Upper lobe of left lung (tissue), 6 donors: ENCODE data around the gene TRIM27. TPM values are rescaled to one million over a fixed set of nuclear protein-coding genes. Genes with fewer than 3 reads are reported as not detected.

Experiments used
- ATAC-seq, 2 donors: fragments of 200-7000 bp; cut with Tn5 transposase; one replicate each; pipeline ENCODE4 v1.9.1; 2022; ENCODE audit warnings: mild to moderate bottlenecking in 2 of 2, moderate library complexity in 2 of 2; ENCODE audit not compliant: low FRiP score in 2 of 2
- DNase-seq, 2 donors: peaks; one replicate each; pipeline ENCODE4 v3.0.0-alpha.2; 2019 to 2020
- H3K27ac ChIP-seq, 4 donors: fragments of 200-600 bp; sonication (generic); one replicate each; pipeline ENCODE4 v1.5.1; 2016 to 2019
- H3K27me3 ChIP-seq, 4 donors: fragments of 200-600 bp; sonication (generic); one replicate each; pipeline ENCODE4 v1.5.1; 2017 to 2019
- H3K36me3 ChIP-seq, 4 donors: fragments of 200-600 bp; sonication (generic); one replicate each; pipeline ENCODE4 v1.5.1; 2016 to 2019
- H3K4me1 ChIP-seq, 4 donors: fragments of 200-600 bp; sonication (generic); one replicate each; pipeline ENCODE4 v1.5.1; 2018 to 2019
- H3K4me3 ChIP-seq, 4 donors: fragments of 200-600 bp; sonication (generic); one replicate each; pipeline ENCODE4 v1.5.1; 2017 to 2019; ENCODE audit warnings: mild to moderate bottlenecking in 2 of 4, moderate library complexity in 1 of 4
- H3K9me3 ChIP-seq, 4 donors: fragments of 200-600 bp; sonication (generic); one replicate each; pipeline ENCODE4 v1.5.1; 2018 to 2019
- CTCF ChIP-seq, 6 experiments: fragments of 450-650 bp in 4 of 6; fragments of 200-600 bp in 2 of 6; sonication (generic) in 2 of 6; IDR thresholded peaks; one replicate each; pipeline ENCODE4 v1.5.1; 2016 to 2019; ENCODE audit warnings: antibody characterized with exemption in 6 of 6
- EP300 ChIP-seq, 4 donors: sonication (generic); formaldehyde crosslinking; IDR thresholded peaks; one replicate each; pipeline ENCODE4 v1.5.1; 2017; ENCODE audit warnings: antibody characterized with exemption in 4 of 4, control low read depth in 2 of 4
- POLR2A ChIP-seq, 4 donors: fragments of 450-650 bp; IDR thresholded peaks; one replicate each; pipeline ENCODE4 v1.5.1; 2016 to 2017; ENCODE audit warnings: antibody characterized with exemption in 4 of 4, mild to moderate bottlenecking in 2 of 4
- POLR2AphosphoS5 ChIP-seq, 2 donors: sonication (generic); formaldehyde crosslinking; IDR thresholded peaks; one replicate each; pipeline ENCODE4 v1.5.1; 2017; ENCODE audit warnings: antibody characterized with exemption in 2 of 2
- WGBS, 2 donors: methylation state at CpG; one replicate each; pipeline ENCODE4 v1.1.5; 2017 to 2018; 5-methylcytosine and 5-hydroxymethylcytosine counted together
- total RNA-seq, 6 donors: library from RNA; depleted of rRNA in 4 of 6; stranded (reverse); fragments of >200 nt in 4 of 6; gene quantifications; one replicate each; pipeline versions ENCODE4 v1.1.0 to v1.2.1, GENCODE V29; 2016 to 2021
- donor health status: DM: no; HTN: no; CAD: no; lungs with moderate emphysema.
- donor health status: DM: no; HTN: yes; CAD: no; lungs with severe emphysema.

TRIM27 gene
- total RNA-seq, 6 donors from 2014 or later = 45.8 to 90.1 (median 55.5) TPM

DNA sequence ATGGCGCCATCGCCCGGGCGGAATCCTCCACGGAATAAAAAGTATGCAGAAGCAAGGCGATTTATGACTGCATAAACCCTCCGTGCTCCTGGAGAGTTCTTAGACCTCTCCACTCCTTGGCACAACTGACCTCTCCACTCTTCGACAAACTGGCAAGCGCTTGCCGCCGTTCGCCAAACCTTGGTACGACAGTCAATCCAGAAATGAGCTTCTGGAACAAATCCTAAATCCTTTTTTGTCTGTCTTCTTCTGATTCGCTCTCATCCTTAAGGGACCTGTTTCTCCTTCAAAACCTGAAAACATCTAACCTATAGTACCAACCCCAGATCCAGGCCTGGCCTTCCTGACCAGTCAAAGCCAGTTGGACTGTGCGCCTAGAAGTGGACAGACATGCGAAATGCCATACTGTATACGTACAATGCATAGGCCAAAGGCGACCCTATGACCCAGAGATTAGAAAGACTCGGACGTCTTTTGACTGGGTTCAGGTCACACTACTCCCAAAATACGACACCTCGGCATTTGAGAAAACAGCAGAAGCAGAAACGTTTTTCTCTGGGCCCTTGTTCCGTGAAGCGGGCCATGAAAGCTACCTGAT, 59.4 kb downstream of the TRIM27 start:
- peak overlapping the region; percentile 14 to 70 (median 56) for H3K27ac ChIP-seq

GRCh38 chr6:28863604-28864325, 60.0 kb downstream of the TRIM27 start:
- Histone ChIP-seq H3K27me3 (no peaks in the 10 kb centered on the region), H3K9me3 (no peaks in the 10 kb centered on the region), H3K27ac (peak overlapping the region; percentile 14 to 70 (median 56)), H3K4me3 (peak overlapping the region; percentile 50 to 76 (median 64)), H3K36me3 (no peaks in the 10 kb centered on the region), H3K4me1 (peaks cover 11 to 18% (median 12%) of the 10 kb centered on the region in 4 donors)
- WGBS, 2 donors = 1% methylated on average over 39 to 47 of the region's 47 CpGs
- ATAC-seq (peak; percentile 82 to 85), DNase-seq (peak; percentile 62 to 81)
- TF ChIP-seq CTCF (IDR thresholded peaks at IDR 0.05) (no peak), POLR2AphosphoS5 (IDR thresholded peaks at IDR 0.05) (peak in 1 of 2 donors; percentile 56), POLR2A (IDR thresholded peaks at IDR 0.05) (peak in 1 of 4 donors; percentile 27)

More for the DNA sequence above, 59.4 kb downstream of the TRIM27 start:
- 34 to 38% methylated on average over 25 of the region's 25 CpGs for WGBS, 2 donors
- H3K9me3 ChIP-seq = no peaks in the 10 kb centered on the region
- peaks cover 11 to 18% (median 12%) of the 10 kb centered on the region in 4 donors for H3K4me1 ChIP-seq
- H3K4me3 ChIP-seq = peak overlapping the region; percentile 50 to 76 (median 64)
- DNase-seq (no peak), ATAC-seq (peak in 1 of 2 donors; percentile 8)
- H3K36me3 ChIP-seq = no peaks in the 10 kb centered on the region
- TF ChIP-seq POLR2AphosphoS5 (IDR thresholded peaks at IDR 0.05) (no peak), CTCF (IDR thresholded peaks at IDR 0.05) (no peak)
- no peaks in the 10 kb centered on the region for H3K27me3 ChIP-seq

GRCh38 chr6:28862077-28862476, 61.7 kb downstream of the TRIM27 start:
- Histone ChIP-seq H3K4me1 (peaks cover 9 to 17% (median 11%) of the 10 kb centered on the region in 4 donors), H3K27me3 (no peaks in the 10 kb centered on the region), H3K4me3 (no peak overlapping the region), H3K27ac (no peak overlapping the region), H3K9me3 (no peaks in the 10 kb centered on the region), H3K36me3 (no peaks in the 10 kb centered on the region)
- ATAC-seq (no peak), DNase-seq (no peak)
- 65 to 74% methylated on average over 10 of the region's 10 CpGs for WGBS, 2 donors
- no peak for TF ChIP-seq POLR2A (IDR thresholded peaks at IDR 0.05)
- no peak for TF ChIP-seq POLR2AphosphoS5 (IDR thresholded peaks at IDR 0.05)
- TF ChIP-seq EP300 (IDR thresholded peaks at IDR 0.05) = no peak
- TF ChIP-seq CTCF (IDR thresholded peaks at IDR 0.05) = no peak

DNA sequence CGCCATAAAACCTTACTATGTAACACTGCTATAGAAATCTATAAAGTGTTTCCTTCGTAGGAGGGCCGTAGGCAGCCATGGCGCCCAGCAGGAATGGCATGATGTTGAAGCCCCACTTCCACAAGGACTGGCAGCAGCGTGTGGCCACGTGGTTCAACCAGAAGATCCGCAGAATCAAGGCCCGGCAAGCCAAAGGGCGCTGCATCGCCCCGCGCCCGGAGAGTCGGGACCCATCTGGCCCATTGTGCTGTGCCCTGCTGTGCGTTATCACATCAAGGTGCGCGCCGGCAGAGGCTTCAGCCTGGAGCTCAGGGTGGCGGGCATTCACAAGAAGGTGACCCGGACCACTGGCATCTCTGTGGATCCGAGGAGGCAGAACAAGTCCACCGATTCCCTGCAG, 62.4 kb downstream of the TRIM27 start:
- DNase-seq (peak in 1 of 2 donors; percentile 79), ATAC-seq (no peak)
- Histone ChIP-seq H3K36me3 (no peaks in the 10 kb centered on the region), H3K4me3 (no peak overlapping the region), H3K27ac (no peak overlapping the region), H3K27me3 (no peaks in the 10 kb centered on the region), H3K9me3 (no peaks in the 10 kb centered on the region), H3K4me1 (peaks cover 4 to 12% (median 7%) of the 10 kb centered on the region in 4 donors)
- TF ChIP-seq POLR2AphosphoS5 (IDR thresholded peaks at IDR 0.05) (no peak), CTCF (IDR thresholded peaks at IDR 0.05) (no peak), POLR2A (IDR thresholded peaks at IDR 0.05) (no peak), EP300 (IDR thresholded peaks at IDR 0.05) (no peak)
- WGBS, 2 donors = 91 to 92% methylated on average over 15 to 22 of the region's 22 CpGs
